Measurements from ENCODE around the gene HECW1.

GRCh38 chr7:43553999-43554398 is 441.6 kb downstream of the HECW1 start:
- TF ChIP-seq, protein P1, sequence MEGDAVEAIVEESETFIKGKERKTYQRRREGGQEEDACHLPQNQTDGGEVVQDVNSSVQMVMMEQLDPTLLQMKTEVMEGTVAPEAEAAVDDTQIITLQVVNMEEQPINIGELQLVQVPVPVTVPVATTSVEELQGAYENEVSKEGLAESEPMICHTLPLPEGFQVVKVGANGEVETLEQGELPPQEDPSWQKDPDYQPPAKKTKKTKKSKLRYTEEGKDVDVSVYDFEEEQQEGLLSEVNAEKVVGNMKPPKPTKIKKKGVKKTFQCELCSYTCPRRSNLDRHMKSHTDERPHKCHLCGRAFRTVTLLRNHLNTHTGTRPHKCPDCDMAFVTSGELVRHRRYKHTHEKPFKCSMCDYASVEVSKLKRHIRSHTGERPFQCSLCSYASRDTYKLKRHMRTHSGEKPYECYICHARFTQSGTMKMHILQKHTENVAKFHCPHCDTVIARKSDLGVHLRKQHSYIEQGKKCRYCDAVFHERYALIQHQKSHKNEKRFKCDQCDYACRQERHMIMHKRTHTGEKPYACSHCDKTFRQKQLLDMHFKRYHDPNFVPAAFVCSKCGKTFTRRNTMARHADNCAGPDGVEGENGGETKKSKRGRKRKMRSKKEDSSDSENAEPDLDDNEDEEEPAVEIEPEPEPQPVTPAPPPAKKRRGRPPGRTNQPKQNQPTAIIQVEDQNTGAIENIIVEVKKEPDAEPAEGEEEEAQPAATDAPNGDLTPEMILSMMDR (optimal IDR thresholded peaks at IDR 0.05 in 1 of 3, IDR thresholded peaks at IDR 0.05 in 1 of 3, conservative IDR thresholded peaks at IDR 0.05 in 1 of 3; ENCODE audit: extremely low read depth in 1 of 3, insufficient read depth in 2 of 3, low read length in 3 of 3), result no peak
- no peak for TF ChIP-seq EZH2 (IDR thresholded peaks at IDR 0.05; ENCODE audit: low read length)

Data from keratinocyte (primary cell).